Smooth muscle cell (in vitro differentiated cells): ENCODE data around the gene SUPT3H. TPM values are rescaled to one million over a fixed set of nuclear protein-coding genes. Genes with fewer than 3 reads are reported as not detected.

Experiments used
- DNase-seq: peaks from one replicate; lab custom pipeline; 2025; ENCODE audit not compliant: unreplicated experiment; lab: John Stamatoyannopoulos, UW
- H2AFZ ChIP-seq: fragments of 200-600 bp; sonication (generic); 2 replicates; pipeline ENCODE4 v1.6.0; 2016; ENCODE audit warnings: antibody characterized with exemption, low read depth, mild to moderate bottlenecking
- H3F3A ChIP-seq: fragments of 200-600 bp; sonication (generic); 2 replicates; pipeline ENCODE4 v1.6.0; 2017; ENCODE audit warnings: antibody characterized with exemption, low read depth
- H3K27ac ChIP-seq: fragments of 200-600 bp; sonication (generic); 2 replicates; pipeline ENCODE4 v1.5.1; 2016; ENCODE audit warnings: low read depth, mild to moderate bottlenecking
- H3K27me3 ChIP-seq: fragments of 200-600 bp; sonication (generic); 2 replicates; pipeline ENCODE4 v1.6.1; 2016; ENCODE audit warnings: low read depth, mild to moderate bottlenecking
- H3K36me3 ChIP-seq: fragments of 200-600 bp; sonication (generic); 2 replicates; pipeline ENCODE4 v1.5.1; 2016; ENCODE audit warnings: low read depth
- H3K4me1 ChIP-seq: fragments of 200-600 bp; sonication (generic); 2 replicates; pipeline ENCODE4 v1.5.1; 2016; ENCODE audit warnings: low read depth
- H3K4me2 ChIP-seq: fragments of 200-600 bp; sonication (generic); 2 replicates; pipeline ENCODE4 v1.6.0; 2016; ENCODE audit warnings: mild to moderate bottlenecking
- H3K4me3 ChIP-seq: fragments of 200-600 bp; sonication (generic); 2 replicates; pipeline ENCODE4 v1.5.1; 2016; ENCODE audit warnings: mild to moderate bottlenecking
- H3K79me2 ChIP-seq: fragments of 200-600 bp; sonication (generic); 2 replicates; pipeline ENCODE4 v1.6.0; 2016; ENCODE audit warnings: low read depth, mild to moderate bottlenecking
- H3K9ac ChIP-seq: fragments of 200-600 bp; sonication (generic); 2 replicates; pipeline ENCODE4 v1.6.0; 2016; ENCODE audit warnings: low read depth
- H3K9me3 ChIP-seq: fragments of 200-600 bp; sonication (generic); replicated peaks from 2 replicates; pipeline ENCODE4 v1.5.1; 2016; ENCODE audit warnings: low read depth
- H4K20me1 ChIP-seq: fragments of 200-600 bp; sonication (generic); 2 replicates; pipeline ENCODE4 v1.6.0; 2016; ENCODE audit warnings: low read depth
- CTCF ChIP-seq: fragments of 200-600 bp; sonication (generic); IDR thresholded peaks from 2 replicates; pipeline ENCODE4 v1.5.1; 2017; ENCODE audit warnings: borderline replicate concordance, mild to moderate bottlenecking, antibody characterized with exemption; ENCODE audit not compliant: insufficient read depth, poor library complexity, severe bottlenecking
- WGBS: methylation state at CpG from one replicate; pipeline ENCODE4 v1.1.7; 2016; ENCODE audit warnings: low lambda C conversion rate; 5-methylcytosine and 5-hydroxymethylcytosine counted together
- polyA plus RNA-seq: library from polyadenylated mRNA; unstranded; fragments of >200 nt; fragmentation: Nextera tagmentation; extraction: Ambion mirVana; gene quantifications from 2 replicates; pipeline ENCODE4 v1.2.1, GENCODE V29; 2016
- total RNA-seq: library from RNA; depleted of rRNA; stranded (reverse); fragments of >200 nt; gene quantifications from 2 replicates; pipeline ENCODE4 v1.2.3, GENCODE V29; 2014

Gene SUPT3H
- total and polyA plus RNA-seq, 2 experiments from 2014 or later: 19.4 to 22.9 TPM

DNA sequence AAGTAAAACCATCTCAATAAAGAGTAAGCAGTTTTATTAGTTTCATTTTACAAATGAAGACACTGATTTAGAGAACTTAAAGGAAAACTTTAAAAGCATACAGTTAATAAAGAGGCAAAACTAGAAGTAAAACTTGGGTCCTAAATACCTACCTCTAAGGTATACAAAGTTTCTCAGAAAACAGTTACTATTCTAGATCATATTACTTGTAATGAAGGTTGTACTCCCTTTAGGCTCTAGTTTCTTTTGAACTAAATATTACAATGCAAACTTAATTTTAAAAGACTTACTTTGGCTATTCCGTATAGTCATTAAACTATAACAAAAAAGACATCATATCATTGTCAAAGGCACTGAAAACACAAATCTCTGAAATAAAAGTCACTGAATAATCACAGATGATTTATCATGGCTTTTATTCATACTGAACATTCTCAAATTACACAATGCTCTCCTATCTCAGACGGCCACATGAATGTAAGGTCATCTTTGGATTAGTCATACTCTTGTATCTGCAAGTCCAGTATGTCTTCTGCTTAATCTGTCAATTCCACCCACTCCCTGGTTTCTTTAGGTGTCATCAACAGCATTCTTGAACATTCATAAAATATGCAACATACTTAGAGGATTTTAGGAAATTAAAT, 411.2 kb downstream of the SUPT3H start:
- no peak for TF ChIP-seq CTCF
- Histone ChIP-seq H3K4me3 (no peak overlapping the region), H3K4me1 (peaks cover 6% of the 10 kb centered on the region), H3K36me3 (no peaks in the 10 kb centered on the region), H3F3A (no peaks in the 10 kb centered on the region), H3K27me3 (no peaks in the 10 kb centered on the region), H2AFZ (no peak overlapping the region), H3K9ac (no peak overlapping the region), H4K20me1 (no peaks in the 10 kb centered on the region), H3K4me2 (peak overlapping the region; percentile 49), H3K27ac (peak overlapping the region; percentile 56), H3K79me2 (no peaks in the 10 kb centered on the region), H3K9me3 (no peaks in the 10 kb centered on the region)
- DNase-seq: no peak
- 34% methylated on average over 2 of the region's 2 CpGs for WGBS

DNA sequence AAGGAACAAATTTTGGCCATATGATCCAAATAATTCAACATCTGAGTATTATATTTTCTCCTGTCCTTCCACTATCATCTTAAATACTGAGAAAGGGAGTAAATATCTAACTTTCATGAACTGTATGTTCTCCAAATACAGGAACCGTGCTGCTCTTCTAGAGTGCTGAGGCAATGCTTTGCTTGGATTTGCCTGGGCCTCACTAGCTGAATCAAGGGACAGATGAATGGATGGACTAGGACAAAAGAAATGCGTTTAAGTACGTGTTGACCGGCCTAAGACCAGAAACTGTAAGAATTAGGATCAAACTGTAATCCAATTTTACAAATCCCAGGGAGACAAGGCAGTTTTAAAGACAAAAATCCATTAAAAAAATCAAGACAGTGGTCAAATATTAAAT, 412.0 kb downstream of the SUPT3H start:
- Histone ChIP-seq H3K4me2 (no peak overlapping the region), H2AFZ (no peak overlapping the region), H3F3A (no peaks in the 10 kb centered on the region), H3K79me2 (no peaks in the 10 kb centered on the region), H3K9ac (no peak overlapping the region), H3K27me3 (no peaks in the 10 kb centered on the region), H4K20me1 (no peaks in the 10 kb centered on the region), H3K4me1 (peaks cover 6% of the 10 kb centered on the region), H3K36me3 (no peaks in the 10 kb centered on the region), H3K27ac (no peak overlapping the region), H3K4me3 (no peak overlapping the region), H3K9me3 (no peaks in the 10 kb centered on the region)
- no peak for DNase-seq
- WGBS: 93% methylated on average over 4 of the region's 4 CpGs
- no peak for TF ChIP-seq CTCF

- no peak overlapping the region for H3K27ac ChIP-seq
- H4K20me1 ChIP-seq: no peaks in the 10 kb centered on the region
- no peaks in the 10 kb centered on the region for H3K36me3 ChIP-seq
- H3K9me3 ChIP-seq: no peaks in the 10 kb centered on the region
- H3K9ac ChIP-seq: no peak overlapping the region
- H3K4me1 ChIP-seq: peaks cover 4% of the 10 kb centered on the region
- H3F3A ChIP-seq: no peaks in the 10 kb centered on the region
- 92% methylated on average over 4 of the region's 4 CpGs for WGBS
- no peak for TF ChIP-seq CTCF
- no peak overlapping the region for H2AFZ ChIP-seq
- no peak overlapping the region for H3K4me3 ChIP-seq
- no peaks in the 10 kb centered on the region for H3K27me3 ChIP-seq
- H3K4me2 ChIP-seq: no peak overlapping the region
- H3K79me2 ChIP-seq: no peaks in the 10 kb centered on the region
- DNase-seq: no peak
These were observed 416.8 kb downstream of the SUPT3H start for GRCh38 chr6:44960898-44961297.

- no peak for TF ChIP-seq CTCF
- no peaks in the 10 kb centered on the region for H3K27me3 ChIP-seq
These were observed 418.1 kb downstream of the SUPT3H start for GRCh38 chr6:44959651-44960050.

More at GRCh38 chr6:44959651-44960050, 418.1 kb downstream of the SUPT3H start:
- no peaks in the 10 kb centered on the region for H3K79me2 ChIP-seq
- H3F3A ChIP-seq: no peaks in the 10 kb centered on the region
- no peaks in the 10 kb centered on the region for H3K9me3 ChIP-seq
- no peak overlapping the region for H2AFZ ChIP-seq
- no peaks in the 10 kb centered on the region for H3K36me3 ChIP-seq
- WGBS: 76% methylated on average over 3 of the region's 3 CpGs
- no peak overlapping the region for H3K9ac ChIP-seq
- no peak for DNase-seq
- H3K27ac ChIP-seq: no peak overlapping the region
- no peaks in the 10 kb centered on the region for H3K4me1 ChIP-seq
- no peak overlapping the region for H3K4me2 ChIP-seq
- H3K4me3 ChIP-seq: no peak overlapping the region
- H4K20me1 ChIP-seq: no peaks in the 10 kb centered on the region
